ENCODE results near the gene MMP3. TPM values are rescaled to one million over a fixed set of nuclear protein-coding genes. Genes with fewer than 3 reads are reported as not detected.

MMP3 gene
- total RNA-seq, result 0.15 TPM in 1 of 2 replicates, not detected in the other

DNA sequence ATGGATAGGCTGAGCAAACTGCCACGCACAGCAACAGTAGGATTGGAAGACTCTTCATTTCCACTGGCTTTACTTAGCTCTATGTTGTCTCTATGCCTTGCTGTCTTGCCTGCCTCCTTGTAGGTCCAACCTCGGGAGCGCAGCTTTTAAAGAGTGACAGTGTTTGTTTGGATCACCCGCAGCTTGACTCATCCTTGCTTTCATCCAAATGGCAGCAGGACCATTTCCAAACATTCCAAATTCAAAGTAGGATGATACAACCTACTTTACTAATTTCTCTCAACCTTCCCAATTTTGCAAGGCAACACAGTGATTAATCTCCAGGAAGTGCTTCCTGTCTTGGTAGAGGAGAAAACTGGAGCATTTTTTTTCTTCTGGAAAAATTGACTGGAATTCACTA lies at the start of gene MMP3:
MMP3 (minus strand) TSS at position 121 of the 400 bp plus-strand sequence; CDS start at position 58, 63 bp downstream.

DNA sequence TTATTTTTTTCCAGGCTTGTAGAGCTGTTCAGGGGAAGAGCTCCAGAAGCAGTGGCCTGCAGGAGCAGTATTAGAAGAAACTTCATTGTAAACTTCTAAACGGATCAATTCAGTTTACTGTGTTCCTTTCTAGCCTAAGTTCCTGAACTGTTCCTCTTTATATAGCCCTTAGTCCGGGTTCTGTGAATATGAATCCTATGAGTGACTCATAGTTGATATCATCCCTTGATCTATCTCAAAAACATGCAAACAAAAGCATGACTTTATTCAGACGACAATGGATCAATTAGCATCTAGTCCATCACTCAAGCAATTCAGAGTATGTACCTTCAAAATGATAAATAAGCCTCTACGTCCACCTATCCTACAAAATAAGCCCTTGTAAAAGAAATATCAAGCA lies 31.4 kb upstream of the MMP3 start, which contains the start of gene MMP12:
MMP12 (minus strand) TSS at position 131 of the 400 bp plus-strand sequence; CDS start at position 86, 45 bp downstream.

DNA sequence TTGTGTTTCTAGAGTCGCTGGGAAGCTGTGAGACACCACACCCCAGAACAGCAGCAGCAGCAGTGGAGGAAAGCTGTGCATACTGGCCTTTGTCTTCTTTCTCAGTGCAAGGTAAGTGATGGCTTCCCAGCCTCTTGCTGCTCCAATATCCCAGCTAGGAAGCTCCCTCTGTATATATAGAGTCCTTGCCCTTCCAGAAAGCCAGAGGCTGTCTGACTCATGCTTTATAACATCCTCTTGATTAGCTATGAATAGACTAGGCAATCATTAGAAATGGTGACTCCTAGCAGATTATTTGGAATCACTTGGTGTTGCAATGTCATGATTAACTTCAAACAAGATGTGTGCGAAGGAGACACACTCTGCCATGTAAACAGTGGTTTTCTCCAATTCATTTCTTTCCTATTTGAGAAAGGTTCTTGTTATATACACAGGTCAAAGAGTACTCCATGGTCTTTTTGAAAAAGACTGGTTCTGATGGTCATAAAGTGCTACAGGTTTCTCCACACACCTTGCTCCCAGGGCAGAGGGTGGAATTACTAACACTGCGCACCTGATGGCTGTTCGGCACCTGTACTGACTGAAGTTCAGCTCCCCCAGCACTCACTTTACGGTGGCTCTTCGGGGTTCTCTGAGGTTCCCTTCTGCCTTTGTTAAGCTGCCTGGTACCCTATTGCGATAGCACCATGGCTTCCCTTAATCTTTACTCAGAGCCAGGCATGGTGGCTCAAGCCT lies 45.2 kb downstream of the MMP3 start, which contains the start of gene MMP1:
MMP1 (minus strand) TSS at position 149 of the 735 bp plus-strand sequence; CDS start at position 81, 68 bp downstream.

Other genes with a start within 250 kb of the MMP3 start
- gene MMP20, start 218.3 kb downstream of the MMP3 start, total RNA-seq, result not detected in 2 replicates
- not detected in 2 replicates for gene MMP27, start 137.8 kb downstream of the MMP3 start, total RNA-seq
- gene MMP8, start 118.7 kb downstream of the MMP3 start, total RNA-seq, result not detected in 2 replicates
- gene MMP10, start 63.0 kb downstream of the MMP3 start, total RNA-seq, result not detected in 2 replicates
- gene MMP1, start 45.4 kb downstream of the MMP3 start, total RNA-seq, result 14.6 and 15.0 TPM in 2 replicates
- not detected in 2 replicates for gene MMP12, start 31.4 kb upstream of the MMP3 start, total RNA-seq
- gene MMP13, start 112.1 kb upstream of the MMP3 start, total RNA-seq, result not detected in 2 replicates
- 99.0 and 104 TPM in 2 replicates for gene DCUN1D5, start 248.6 kb upstream of the MMP3 start, total RNA-seq

All from bronchus fibroblast of lung (primary cell).